Fibroblast of the aortic adventitia (primary cell): ENCODE results near the gene TTC31. TPM values are rescaled to one million over a fixed set of nuclear protein-coding genes. Genes with fewer than 3 reads are reported as not detected.

Experiments
- DNase-seq: peaks from one replicate; pipeline ENCODE4 v3.0.0-alpha.2; 2010; ENCODE audit warnings: low read depth
- H3K4me3 ChIP-seq: 2 replicates; pipeline ENCODE4 v1.5.1; 2011; ENCODE audit warnings: low read depth, mild to moderate bottlenecking, control low read depth, low read length, moderate library complexity
- CTCF ChIP-seq: IDR thresholded peaks from 2 replicates; pipeline ENCODE4 v1.5.1; 2011; ENCODE audit warnings: mild to moderate bottlenecking, low read length, control low read depth, inconsistent platforms; ENCODE audit not compliant: insufficient read depth
- total RNA-seq: library from RNA; depleted of rRNA; stranded (reverse); fragments of >200 nt; gene quantifications from 2 replicates; pipeline ENCODE4 v1.2.3, GENCODE V29; 2012; ENCODE audit warnings: low replicate concordance

TTC31 gene
- total RNA-seq, 1 donor, result 16.3 TPM

GRCh38 chr2:74503506-74504475 is 20.9 kb downstream of the TTC31 start:
- H3K4me3 ChIP-seq, result peak overlapping the region; percentile 69
- no peak for DNase-seq
- TF ChIP-seq CTCF, result no peak

GRCh38 chr2:74504591-74504990 is 21.7 kb downstream of the TTC31 start:
- DNase-seq, result no peak
- peak overlapping the region; percentile 69 for H3K4me3 ChIP-seq

GRCh38 chr2:74505448-74506246 is 22.8 kb downstream of the TTC31 start:
- peak overlapping the region; percentile 52 for H3K4me3 ChIP-seq
- no peak for TF ChIP-seq CTCF
- DNase-seq, result no peak

More at GRCh38 chr2:74504591-74504990, 21.7 kb downstream of the TTC31 start:
- TF ChIP-seq CTCF, result no peak

- peak; percentile 98 for DNase-seq
- TF ChIP-seq CTCF, result peak; percentile 51
- H3K4me3 ChIP-seq, result peak within 1 kb of the TSS; percentile 100
Observed at GRCh38 chr2:74507145-74507925, 24.5 kb downstream of the TTC31 start, which contains the start of gene PCGF1. PCGF1 (minus strand) TSS chr2:74507695; CDS start chr2:74507668, 27 bp downstream.

- no peak for TF ChIP-seq CTCF
- H3K4me3 ChIP-seq, result peak overlapping the region; percentile 100
- DNase-seq, result no peak
Observed at GRCh38 chr2:74507926-74508520, 25.1 kb downstream of the TTC31 start.

- no peak overlapping the region for H3K4me3 ChIP-seq
Observed at GRCh38 chr2:74510272-74510671, 27.4 kb downstream of the TTC31 start.

More at GRCh38 chr2:74510272-74510671, 27.4 kb downstream of the TTC31 start:
- TF ChIP-seq CTCF, result no peak
- no peak for DNase-seq
